CD14-positive monocyte (primary cell): ENCODE results near the gene CAMK2A. TPM values are rescaled to one million over a fixed set of nuclear protein-coding genes. Genes with fewer than 3 reads are reported as not detected.

Source experiments
- DNase-seq, 3 donors: peaks; one replicate each; pipeline ENCODE4 v3.0.0-alpha.2; 2011 to 2022
- H2AFZ ChIP-seq: 2 replicates; pipeline ENCODE4 v1.6.0; 2012; ENCODE audit warnings: mild to moderate bottlenecking, low read depth, low read length, inconsistent platforms; ENCODE audit not compliant: insufficient read depth, poor library complexity, severe bottlenecking
- H3K27ac ChIP-seq, 2 donors: 1 replicate in 1 of 2; 2 replicates in 1 of 2; pipeline ENCODE4 v1.5.1; 2012 to 2013; ENCODE audit warnings: low read length in 2 of 2, control low read depth in 1 of 2, inconsistent platforms in 1 of 2, low read depth in 1 of 2, mild to moderate bottlenecking in 1 of 2
- H3K27me3 ChIP-seq, 2 donors: one replicate each; pipeline versions ENCODE4 v1.6.0 to v1.6.1; 2011 to 2013; ENCODE audit warnings: low read length in 2 of 2; ENCODE audit not compliant: control insufficient read depth in 2 of 2, insufficient read depth in 2 of 2
- H3K36me3 ChIP-seq, 2 donors: replicated peaks in 1 of 2; 1 replicate in 1 of 2; 2 replicates in 1 of 2; pipeline versions ENCODE4 v1.5.1 to v1.6.1; 2012 to 2013; ENCODE audit warnings: low read length in 2 of 2, control low read depth in 1 of 2, inconsistent platforms in 1 of 2, mild to moderate bottlenecking in 1 of 2; ENCODE audit not compliant: insufficient read depth in 2 of 2, control insufficient read depth in 1 of 2
- H3K4me1 ChIP-seq, 2 donors: 1 replicate in 1 of 2; 2 replicates in 1 of 2; pipeline versions ENCODE4 v1.5.1 to v1.6.1; 2012 to 2013; ENCODE audit warnings: low read length in 2 of 2, control low read depth in 1 of 2, inconsistent platforms in 1 of 2, mild to moderate bottlenecking in 1 of 2, moderate library complexity in 1 of 2; ENCODE audit not compliant: insufficient read depth in 2 of 2, control insufficient read depth in 1 of 2
- H3K4me2 ChIP-seq: replicated peaks from 2 replicates; pipeline ENCODE3; 2012; ENCODE audit warnings: low read length, moderate library complexity, mild to moderate bottlenecking; ENCODE audit not compliant: poor library complexity, severe bottlenecking; ENCODE audit errors: extremely low read depth
- H3K4me3 ChIP-seq, 3 experiments: fragments of 200-600 bp in 1 of 3; sonication (generic) in 1 of 3; replicated peaks in 1 of 3; 1 replicate in 2 of 3; 2 replicates in 1 of 3; pipeline ENCODE4 v1.5.1; 2011 to 2013; ENCODE audit warnings: low read length in 3 of 3, mild to moderate bottlenecking in 3 of 3, control low read depth in 2 of 3, low read depth in 2 of 3, inconsistent platforms in 1 of 3, moderate library complexity in 1 of 3
- H3K79me2 ChIP-seq: 2 replicates; pipeline ENCODE4 v1.6.0; 2012; ENCODE audit warnings: mild to moderate bottlenecking, control low read depth, inconsistent platforms, low read length, moderate library complexity; ENCODE audit not compliant: insufficient read depth
- H3K9ac ChIP-seq: 2 replicates; pipeline ENCODE4 v1.6.0; 2017; ENCODE audit warnings: low read length, mild to moderate bottlenecking; ENCODE audit not compliant: insufficient read depth, poor library complexity, severe bottlenecking
- H3K9me3 ChIP-seq, 2 donors: replicated peaks in 1 of 2; 1 replicate in 1 of 2; 2 replicates in 1 of 2; pipeline versions ENCODE4 v1.5.1 to v1.6.1; 2012 to 2013; ENCODE audit warnings: low read length in 2 of 2, control low read depth in 1 of 2; ENCODE audit not compliant: control insufficient read depth in 1 of 2, insufficient read depth in 1 of 2
- H4K20me1 ChIP-seq: 2 replicates; pipeline ENCODE4 v1.6.0; 2012; ENCODE audit warnings: mild to moderate bottlenecking, low read length, control low read depth, moderate library complexity; ENCODE audit not compliant: insufficient read depth
- H3K27ac Mint-ChIP-seq, 7 donors: one replicate each; pipeline ENCODE4 v1.8.0; 2020; ENCODE audit warnings: mild to moderate bottlenecking in 7 of 7, mixed read lengths in 7 of 7, moderate library complexity in 6 of 7, inconsistent platforms in 2 of 7
- H3K27me3 Mint-ChIP-seq, 3 donors: one replicate each; pipeline ENCODE4 v1.8.0; 2021 to 2022; ENCODE audit warnings: low read depth in 3 of 3, mild to moderate bottlenecking in 3 of 3, mixed read lengths in 3 of 3, moderate library complexity in 3 of 3, inconsistent platforms in 1 of 3
- H3K36me3 Mint-ChIP-seq, 2 donors: one replicate each; pipeline ENCODE4 v1.8.0; 2020; ENCODE audit warnings: mixed read lengths in 2 of 2, inconsistent platforms in 1 of 2, mild to moderate bottlenecking in 1 of 2
- H3K4me1 Mint-ChIP-seq: one replicate; pipeline ENCODE4 v1.8.0; 2020; ENCODE audit warnings: mild to moderate bottlenecking, mixed read lengths
- H3K4me3 Mint-ChIP-seq, 2 donors: one replicate each; pipeline ENCODE4 v1.8.0; 2020; ENCODE audit warnings: mild to moderate bottlenecking in 2 of 2, mixed read lengths in 2 of 2, moderate library complexity in 1 of 2
- H3K9me3 Mint-ChIP-seq, 7 donors: one replicate each; pipeline ENCODE4 v1.8.0; 2020 to 2022; ENCODE audit warnings: mixed read lengths in 7 of 7, mild to moderate bottlenecking in 6 of 7, moderate library complexity in 6 of 7, inconsistent platforms in 2 of 7
- WGBS: methylation state at CpG from one replicate; pipeline ENCODE4 v1.1.5; 2013; ENCODE audit warnings: missing lambda C conversion rate; ENCODE audit not compliant: insufficient coverage; 5-methylcytosine and 5-hydroxymethylcytosine counted together
- intact Hi-C, 2 donors: fragments of 100-400 bp; cut with micrococcal nuclease; formaldehyde crosslinking; loops; one replicate each; pipeline versions ENCODE4 v1.15.0 to v1.15.1; 2023
- polyA plus RNA-seq, 3 donors: library from polyadenylated mRNA; depleted of rRNA in 1 of 3; unstranded in 2 of 3; stranded (reverse) in 1 of 3; fragments of 300-500 nt in 2 of 3; fragments of >200 nt in 1 of 3; fragmentation: Illumina TruSeq in 2 of 3; gene quantifications; 1 replicate in 2 of 3; 2 replicates in 1 of 3; pipeline ENCODE4 v1.2.3, GENCODE V29; 2012 to 2021
- TF ChIP-seq, protein P1 (sequence below): fragments of 200-600 bp; IDR thresholded peaks from one replicate; pipeline ENCODE4 v1.8.0; 2022; ENCODE audit warnings: antibody characterized with exemption, mild to moderate bottlenecking

The CAMK2A gene
- polyA plus RNA-seq, 3 donors: not detected

DNA sequence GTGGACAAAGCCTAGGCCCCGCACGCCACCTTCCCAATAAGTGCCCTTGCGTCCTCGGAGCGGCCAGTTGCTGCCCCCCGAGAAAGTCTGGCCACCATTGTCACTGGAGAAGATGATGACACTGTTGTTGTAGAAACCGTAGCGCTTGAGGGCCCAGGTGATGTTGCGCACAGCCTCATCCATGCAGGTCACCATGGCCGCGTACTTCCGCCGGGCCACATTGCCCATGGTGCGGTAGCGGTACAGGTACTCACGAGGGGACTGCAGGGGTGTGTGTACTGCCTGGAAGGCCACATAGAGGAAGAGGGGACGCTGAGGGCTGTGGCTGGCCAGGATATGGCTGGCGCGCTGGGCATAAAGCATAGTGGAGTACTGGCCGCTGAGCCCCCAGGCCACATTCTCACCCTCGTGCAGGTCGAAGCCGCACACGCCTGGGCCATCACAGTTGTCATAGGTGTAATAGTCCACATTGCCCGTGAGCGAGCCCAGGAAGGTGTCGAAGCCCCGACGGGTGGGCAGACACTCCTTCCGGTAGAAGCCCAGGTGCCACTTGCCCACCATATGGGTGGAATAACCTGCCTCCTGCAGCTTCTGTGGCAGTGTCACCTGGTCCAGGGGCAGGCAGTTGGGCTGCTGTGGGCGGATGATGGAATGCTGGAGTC, 8.5 kb upstream of the CAMK2A start:
- 96% methylated on average over 30 of the region's 31 CpGs for WGBS
- H3K4me1 ChIP-seq: no peaks in the 10 kb centered on the region
- no peaks in the 10 kb centered on the region for H4K20me1 ChIP-seq
- TF ChIP-seq, protein P1, sequence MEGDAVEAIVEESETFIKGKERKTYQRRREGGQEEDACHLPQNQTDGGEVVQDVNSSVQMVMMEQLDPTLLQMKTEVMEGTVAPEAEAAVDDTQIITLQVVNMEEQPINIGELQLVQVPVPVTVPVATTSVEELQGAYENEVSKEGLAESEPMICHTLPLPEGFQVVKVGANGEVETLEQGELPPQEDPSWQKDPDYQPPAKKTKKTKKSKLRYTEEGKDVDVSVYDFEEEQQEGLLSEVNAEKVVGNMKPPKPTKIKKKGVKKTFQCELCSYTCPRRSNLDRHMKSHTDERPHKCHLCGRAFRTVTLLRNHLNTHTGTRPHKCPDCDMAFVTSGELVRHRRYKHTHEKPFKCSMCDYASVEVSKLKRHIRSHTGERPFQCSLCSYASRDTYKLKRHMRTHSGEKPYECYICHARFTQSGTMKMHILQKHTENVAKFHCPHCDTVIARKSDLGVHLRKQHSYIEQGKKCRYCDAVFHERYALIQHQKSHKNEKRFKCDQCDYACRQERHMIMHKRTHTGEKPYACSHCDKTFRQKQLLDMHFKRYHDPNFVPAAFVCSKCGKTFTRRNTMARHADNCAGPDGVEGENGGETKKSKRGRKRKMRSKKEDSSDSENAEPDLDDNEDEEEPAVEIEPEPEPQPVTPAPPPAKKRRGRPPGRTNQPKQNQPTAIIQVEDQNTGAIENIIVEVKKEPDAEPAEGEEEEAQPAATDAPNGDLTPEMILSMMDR: no peak
- peaks cover 20 to 31% of the 10 kb centered on the region in 2 donors for H3K27me3 ChIP-seq
- H3K4me3 Mint-ChIP-seq: no peak overlapping the region
- H3K79me2 ChIP-seq: no peaks in the 10 kb centered on the region
- H3K9me3 Mint-ChIP-seq: peaks cover 0 to 8% (median 2%) of the 10 kb centered on the region in 7 donors
- H3K4me3 ChIP-seq: no peak overlapping the region
- H3K36me3 ChIP-seq: no peaks in the 10 kb centered on the region
- no peaks in the 10 kb centered on the region for H3K36me3 Mint-ChIP-seq
- peaks cover 2% of the 10 kb centered on the region for H3K4me1 Mint-ChIP-seq
- H3K9ac ChIP-seq: no peak overlapping the region
- peaks cover 22 to 34% (median 24%) of the 10 kb centered on the region in 3 donors for H3K27me3 Mint-ChIP-seq
- no peak overlapping the region for H2AFZ ChIP-seq
- intact Hi-C loops: no loop called here
- peaks cover 0 to 1% of the 10 kb centered on the region in 2 donors for H3K9me3 ChIP-seq
- H3K27ac Mint-ChIP-seq: no peak overlapping the region
- no peak overlapping the region for H3K27ac ChIP-seq
- no peak overlapping the region for H3K4me2 ChIP-seq
- DNase-seq: no peak

DNA sequence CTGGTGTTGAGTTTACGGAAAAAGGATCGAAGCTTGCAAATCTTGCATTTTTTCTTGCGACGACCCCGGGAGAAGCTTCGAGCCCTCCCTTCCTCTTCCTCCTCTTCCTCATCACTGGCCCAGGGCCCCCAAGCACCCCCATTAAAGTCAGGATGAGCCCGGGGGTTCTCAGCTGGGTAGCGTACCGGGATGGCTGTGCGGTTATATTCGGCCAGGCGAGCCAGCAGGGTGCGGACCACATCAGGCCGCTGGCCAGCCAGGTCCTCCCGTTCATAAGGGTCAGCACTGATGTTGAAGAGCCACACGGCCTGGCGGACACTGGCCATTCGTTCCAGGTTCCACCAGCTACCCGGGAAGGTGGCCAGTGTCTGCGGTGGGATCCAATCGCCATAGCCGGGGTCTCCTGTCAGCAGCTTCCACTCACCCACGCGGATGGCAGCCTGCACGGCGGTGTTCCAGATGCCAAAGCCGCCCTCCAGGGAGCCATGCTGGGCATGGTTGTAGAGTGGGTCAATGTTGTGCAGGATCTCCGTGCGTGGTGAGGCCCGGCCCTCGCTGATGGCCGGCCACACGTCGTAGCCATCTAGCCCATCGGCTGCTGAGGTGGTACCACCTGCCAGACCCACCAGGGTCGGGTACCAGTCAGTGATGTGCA, 7.8 kb upstream of the CAMK2A start:
- H3K9ac ChIP-seq: no peak overlapping the region
- no peak for DNase-seq
- no peak overlapping the region for H3K4me2 ChIP-seq
- peaks cover under 1% of the 10 kb centered on the region for H3K4me1 Mint-ChIP-seq
- no peaks in the 10 kb centered on the region for H3K9me3 ChIP-seq
- TF ChIP-seq, protein P1: no peak
- H3K79me2 ChIP-seq: no peaks in the 10 kb centered on the region
- no peaks in the 10 kb centered on the region for H3K36me3 ChIP-seq
- intact Hi-C loops: no loop called here
- no peak overlapping the region for H3K27ac Mint-ChIP-seq
- H3K4me3 ChIP-seq: no peak overlapping the region
- H3K4me1 ChIP-seq: no peaks in the 10 kb centered on the region
- WGBS: 95% methylated on average over 36 of the region's 36 CpGs
- H3K36me3 Mint-ChIP-seq: no peaks in the 10 kb centered on the region
- no peak overlapping the region for H3K4me3 Mint-ChIP-seq
- H3K9me3 Mint-ChIP-seq: peaks cover 0 to 4% (median 0%) of the 10 kb centered on the region in 7 donors
- H2AFZ ChIP-seq: no peak overlapping the region
- peaks cover 17 to 27% (median 19%) of the 10 kb centered on the region in 3 donors for H3K27me3 Mint-ChIP-seq
- no peaks in the 10 kb centered on the region for H4K20me1 ChIP-seq
- H3K27me3 ChIP-seq: peaks cover 13 to 24% of the 10 kb centered on the region in 2 donors
- H3K27ac ChIP-seq: no peak overlapping the region
